Right lobe of liver (tissue), 4 donors: ENCODE results near the gene ZFP91.

Experiments used
- CTCF ChIP-seq, 4 donors: fragments of 200-600 bp in 3 of 4; fragments of 450-650 bp in 1 of 4; IDR thresholded peaks; one replicate each; pipeline versions ENCODE4 v1.5.1 to v1.8.0; 2016 to 2022; ENCODE audit warnings: antibody characterized with exemption in 4 of 4, mild to moderate bottlenecking in 2 of 4
- POLR2A ChIP-seq: fragments of 450-650 bp; IDR thresholded peaks from one replicate; pipeline ENCODE4 v1.6.1; 2017; ENCODE audit warnings: antibody characterized with exemption, mild to moderate bottlenecking
- donor health status: DM: no; HTN: no; CAD: no.
- donor health status: DM: no; HTN: no; CAD: no.
- donor health status: DM: no; HTN: yes; CAD: no.

GRCh38 chr11:58594826-58595225 is 16.0 kb downstream of the ZFP91 start:
- TF ChIP-seq POLR2A = no peak
- no peak for TF ChIP-seq CTCF (IDR thresholded peaks at IDR 0.05)
